GM21619 (cell line): ENCODE data around the gene DEFB124.
"Not testable (repeated sequence)": the region's sequence is repeated elsewhere in the genome, so short reads cannot be mapped to it uniquely, and the experiment has no call there.

ENCODE experiments used
- ATAC-seq: cut with Tn5 transposase; IDR thresholded peaks from one replicate; pipeline ENCODE4 v1.9.1; 2021; ENCODE audit not compliant: unreplicated experiment

DEFB124 gene

GRCh38 chr20:31489152-31489551 lies 14.2 kb upstream of the DEFB124 start:
- ATAC-seq, result no peak

GRCh38 chr20:31488115-31488514 lies 13.2 kb upstream of the DEFB124 start:
- ATAC-seq, result no peak

- ATAC-seq, result no peak
These were observed 10.8 kb upstream of the DEFB124 start for GRCh38 chr20:31485450-31486339.

- no peak for ATAC-seq
These were observed 9.1 kb upstream of the DEFB124 start for GRCh38 chr20:31484001-31484400.

- ATAC-seq, result no peak
These were observed 1.8 kb upstream of the DEFB124 start for GRCh38 chr20:31476643-31477215.

- ATAC-seq, result no peak
These were observed 1.3 kb upstream of the DEFB124 start for GRCh38 chr20:31476294-31476585.

- no peak for ATAC-seq
These were observed 756 bp upstream of the DEFB124 start for GRCh38 chr20:31475472-31476293.

- peak; percentile 86 for ATAC-seq
These were observed 860 bp downstream of the DEFB124 start for GRCh38 chr20:31474097-31474436.

GRCh38 chr20:31473331-31474096 lies 1.4 kb downstream of the DEFB124 start:
- peak; percentile 23 for ATAC-seq

GRCh38 chr20:31472395-31473330 lies 2.3 kb downstream of the DEFB124 start:
- no peak for ATAC-seq

- ATAC-seq, result not testable (repeated sequence)
These were observed 4.0 kb downstream of the DEFB124 start for GRCh38 chr20:31470946-31471345.

- no peak for ATAC-seq
These were observed 20.6 kb downstream of the DEFB124 start for GRCh38 chr20:31454361-31454760.

- no peak for ATAC-seq
These were observed 22.4 kb downstream of the DEFB124 start for GRCh38 chr20:31452575-31452974.

- no peak for ATAC-seq
These were observed 25.2 kb downstream of the DEFB124 start for GRCh38 chr20:31449511-31450414.

GRCh38 chr20:31446084-31446819 lies 28.7 kb downstream of the DEFB124 start:
- ATAC-seq, result no peak

GRCh38 chr20:31440012-31440659 lies 34.8 kb downstream of the DEFB124 start, which contains the start of gene DEFB123:
Gene DEFB123 (plus strand): TSS chr20:31440632. CDS start chr20:31440699, 67 bp downstream.
- ATAC-seq, result no peak

GRCh38 chr20:31430568-31431115 lies 44.3 kb downstream of the DEFB124 start:
- ATAC-seq, result no peak
